Ovary (tissue), 3 donors: ENCODE data around the gene TULP1.

ENCODE experiments used
- CTCF ChIP-seq, 3 donors: fragments of 450-650 bp in 2 of 3; fragments of 200-600 bp in 1 of 3; IDR thresholded peaks; one replicate each; pipeline versions ENCODE4 v1.5.1 to v1.8.0; 2016 to 2022; ENCODE audit warnings: antibody characterized with exemption in 3 of 3, mild to moderate bottlenecking in 1 of 3
- EP300 ChIP-seq: sonication (generic); formaldehyde crosslinking; IDR thresholded peaks from one replicate; pipeline ENCODE4 v1.6.1; 2017; ENCODE audit warnings: antibody characterized with exemption
- donor health status: DM: no; HTN: no; CAD: no.

- no peak for TF ChIP-seq CTCF (IDR thresholded peaks at IDR 0.05)
- TF ChIP-seq EP300 = no peak
Measured at GRCh38 chr6:35489995-35490791, 22.5 kb downstream of the TULP1 start.
